HG02798 (cell line): Measurements from ENCODE around the gene ZNF286A.
"Not testable (repeated sequence)": the region's sequence is repeated elsewhere in the genome, so short reads cannot be mapped to it uniquely, and the experiment has no call there.

ENCODE experiments used
- ATAC-seq: cut with Tn5 transposase; IDR thresholded peaks from one replicate; pipeline ENCODE4 v1.9.1; 2021; ENCODE audit warnings: mild to moderate bottlenecking; ENCODE audit not compliant: unreplicated experiment, poor library complexity

Gene ZNF286A

DNA sequence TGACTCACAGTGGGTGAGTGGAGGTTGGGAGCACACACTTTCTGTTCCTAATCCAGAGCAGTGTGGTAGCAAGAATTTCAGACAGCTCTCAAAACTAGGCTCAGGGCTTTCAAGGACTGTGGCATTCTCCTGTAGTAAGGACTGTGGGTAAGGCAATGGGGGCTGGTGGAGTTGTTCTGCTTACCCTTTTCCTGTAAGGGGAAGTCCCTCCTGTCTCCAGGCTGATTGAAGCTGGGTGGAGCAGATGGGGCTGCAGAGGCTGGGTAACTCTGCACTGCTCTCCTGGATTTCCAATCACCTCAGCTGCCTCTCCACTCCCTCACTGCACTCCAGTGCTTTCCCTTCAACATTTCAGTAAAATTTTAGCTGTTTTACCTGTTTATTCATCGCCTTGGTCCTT, 12.1 kb upstream of the ZNF286A start:
- not testable (repeated sequence) for ATAC-seq

DNA sequence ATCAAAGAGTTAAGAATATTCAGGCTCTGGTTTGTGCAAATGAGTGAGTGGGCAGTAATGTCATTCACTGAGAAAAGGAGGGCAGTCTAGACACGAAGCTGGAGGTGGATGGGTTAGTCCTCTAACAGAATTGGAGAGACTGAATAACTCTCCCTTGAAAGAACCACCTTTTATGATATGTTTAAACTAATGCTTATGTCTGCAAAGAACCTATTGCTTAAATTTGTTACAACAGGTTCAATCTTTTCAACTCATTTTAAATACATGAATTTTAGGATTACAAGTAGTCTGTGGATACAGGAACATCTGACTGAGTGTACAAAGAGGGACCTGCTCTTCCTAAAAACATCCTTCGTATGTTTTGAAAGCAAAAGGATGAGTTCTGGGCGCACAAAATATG, 585 bp upstream of the ZNF286A start:
- ATAC-seq = not testable (repeated sequence)

DNA sequence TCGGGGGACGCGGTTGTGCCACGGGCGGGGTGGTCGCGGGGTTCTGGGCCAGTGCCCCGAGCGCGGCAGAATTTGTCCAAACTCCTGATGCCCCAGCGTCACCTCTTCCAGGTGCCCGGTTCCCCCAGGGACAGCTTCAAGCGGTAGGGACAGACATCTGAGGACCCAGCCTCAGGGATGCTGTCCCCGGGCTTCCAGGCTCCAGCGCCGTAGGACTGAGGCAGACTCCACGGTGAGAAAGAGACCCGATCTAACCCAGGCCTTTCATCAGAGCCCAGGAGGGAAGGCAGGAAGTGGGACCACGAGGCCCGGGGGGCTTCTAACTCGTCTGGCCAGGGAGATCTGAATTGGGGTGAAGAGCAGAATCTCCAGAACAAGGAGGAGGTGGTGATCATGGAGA, 385 bp downstream of the ZNF286A start:
- not testable (repeated sequence) for ATAC-seq

DNA sequence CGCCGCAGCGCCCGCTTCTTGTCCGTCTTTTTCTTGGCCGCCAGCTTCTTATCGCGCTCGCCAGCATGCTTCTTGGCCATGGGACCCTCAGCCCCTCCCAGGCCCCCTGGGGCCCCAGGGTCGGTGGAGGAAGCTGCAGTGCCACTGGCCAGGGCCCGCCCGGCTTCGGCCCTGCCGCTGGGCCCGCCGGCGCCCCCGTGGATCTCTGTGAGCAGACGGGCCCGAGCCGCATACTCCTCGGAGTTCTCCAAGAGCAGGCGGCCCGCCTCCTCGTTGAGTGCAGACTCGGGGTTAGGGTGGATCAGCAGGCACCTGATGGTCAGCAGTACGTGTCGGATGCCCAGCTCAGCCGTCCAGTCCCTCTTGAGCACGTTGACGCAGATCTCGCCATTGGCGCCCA, 4.7 kb downstream of the ZNF286A start:
- not testable (repeated sequence) for ATAC-seq

DNA sequence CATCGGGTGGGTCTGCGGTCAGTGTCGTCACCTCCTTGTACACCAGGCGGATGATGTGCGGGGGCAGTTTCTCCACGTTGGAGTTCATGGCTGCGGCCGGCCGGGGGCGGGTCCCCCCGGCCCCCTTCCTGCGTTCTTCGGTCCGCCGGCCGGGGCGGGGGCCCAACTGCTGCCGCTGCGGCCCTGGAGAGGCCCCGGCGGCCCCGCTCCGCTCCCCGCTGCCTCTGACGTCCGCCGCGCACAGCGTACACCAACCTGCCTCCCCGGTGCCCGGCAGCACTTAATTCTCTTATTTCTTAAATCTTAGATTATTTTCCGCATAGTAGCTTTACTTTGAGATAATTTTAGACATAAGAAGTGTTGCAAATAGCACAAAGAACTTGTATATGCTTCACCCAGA, 5.3 kb downstream of the ZNF286A start:
- ATAC-seq = not testable (repeated sequence)

DNA sequence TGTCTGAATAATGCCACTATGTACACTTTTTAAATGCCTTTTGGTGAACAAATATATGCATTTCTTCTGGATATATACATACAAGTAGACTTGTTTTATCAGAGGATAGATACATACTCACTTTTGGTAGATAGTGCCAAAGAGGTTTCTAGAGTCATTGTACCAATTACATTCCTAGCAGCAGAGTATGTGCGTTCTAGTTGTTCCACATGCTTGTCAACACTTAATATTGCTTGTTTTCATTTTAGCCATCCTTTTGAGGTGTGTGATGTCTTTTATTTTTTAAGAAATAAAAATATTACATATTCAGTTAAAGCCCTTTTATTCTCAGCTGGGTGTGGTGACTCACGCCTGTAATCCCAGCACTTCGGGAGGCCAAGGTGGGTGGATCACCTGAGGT, 9.3 kb downstream of the ZNF286A start:
- ATAC-seq = not testable (repeated sequence)

DNA sequence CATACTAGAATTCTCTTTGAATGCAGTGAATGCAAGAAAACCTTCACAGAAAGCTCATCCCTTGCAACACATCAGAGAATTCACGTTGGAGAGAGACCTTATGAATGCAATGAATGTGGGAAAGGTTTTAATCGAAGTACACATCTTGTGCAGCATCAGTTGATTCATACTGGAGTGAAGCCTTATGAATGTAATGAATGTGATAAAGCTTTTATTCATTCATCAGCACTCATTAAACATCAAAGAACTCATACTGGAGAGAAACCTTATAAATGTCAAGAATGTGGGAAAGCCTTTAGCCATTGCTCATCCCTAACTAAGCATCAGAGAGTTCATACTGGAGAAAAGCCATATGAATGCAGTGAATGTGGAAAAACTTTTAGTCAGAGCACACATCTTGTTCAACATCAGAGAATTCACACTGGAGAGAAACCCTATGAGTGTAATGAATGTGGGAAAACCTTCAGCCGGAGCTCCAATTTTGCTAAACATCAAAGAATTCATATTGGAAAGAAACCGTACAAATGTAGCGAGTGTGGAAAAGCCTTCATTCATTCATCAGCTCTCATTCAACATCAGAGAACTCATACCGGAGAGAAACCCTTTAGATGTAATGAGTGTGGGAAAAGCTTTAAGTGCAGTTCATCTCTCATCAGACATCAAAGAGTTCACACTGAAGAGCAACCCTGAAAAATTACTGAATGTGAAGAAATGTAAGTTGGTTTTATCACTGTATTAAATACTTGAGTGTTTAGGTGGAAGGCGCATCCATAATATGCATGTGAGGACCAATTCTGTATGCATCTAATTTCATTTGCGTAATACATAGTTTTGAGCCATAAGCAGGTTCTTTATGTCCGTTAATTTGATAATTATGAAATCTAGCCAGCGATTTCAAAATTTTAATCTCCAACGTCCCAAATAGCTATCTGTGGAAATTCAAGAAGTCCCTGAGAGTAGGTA, 17.3 kb downstream of the ZNF286A start:
- not testable (repeated sequence) for ATAC-seq

DNA sequence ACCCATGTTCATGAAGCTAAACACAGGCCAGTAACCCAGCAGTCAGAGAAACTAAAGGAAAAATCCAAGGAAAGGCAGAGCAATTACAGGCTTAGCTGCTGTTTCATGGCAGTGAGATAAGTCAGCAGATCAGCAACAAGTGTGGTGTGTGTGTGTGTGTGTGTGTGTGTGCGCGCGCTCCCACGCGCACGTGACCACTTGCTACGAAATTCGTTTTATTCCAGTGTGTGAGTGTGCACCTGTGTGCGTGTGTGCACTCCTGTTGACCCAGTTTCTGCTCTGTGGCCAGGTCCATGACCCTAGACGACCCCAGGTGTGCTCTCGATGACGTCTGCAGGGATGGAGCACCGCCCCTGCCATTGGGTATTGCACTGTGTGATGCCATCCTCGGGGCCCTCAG, 31.0 kb downstream of the ZNF286A start:
- ATAC-seq = not testable (repeated sequence)

DNA sequence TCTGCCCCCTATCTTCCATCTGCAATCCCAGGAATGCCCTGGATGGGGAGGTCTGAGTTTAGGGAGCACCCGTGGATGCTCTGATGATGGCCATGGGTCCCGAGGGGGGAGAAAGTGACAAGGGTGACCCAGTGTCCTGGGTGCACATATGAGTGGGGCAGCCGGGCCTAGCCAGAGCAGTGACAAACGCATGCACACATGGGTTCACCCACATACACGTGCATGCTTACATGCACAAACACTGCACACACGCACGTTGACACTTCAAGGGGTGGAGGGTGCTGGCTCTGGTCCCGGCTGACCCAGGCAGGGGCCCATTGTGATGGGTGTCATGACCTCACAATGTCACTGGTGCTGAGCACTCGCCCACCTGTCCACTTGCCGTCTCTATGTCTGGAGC, 32.3 kb downstream of the ZNF286A start, which contains the start of gene TBC1D26:
TSS of gene TBC1D26 (plus strand) at position 384 of the 400 bp plus-strand sequence. CDS start 3,066 bp downstream, outside the sequence.
- ATAC-seq = not testable (repeated sequence)

DNA sequence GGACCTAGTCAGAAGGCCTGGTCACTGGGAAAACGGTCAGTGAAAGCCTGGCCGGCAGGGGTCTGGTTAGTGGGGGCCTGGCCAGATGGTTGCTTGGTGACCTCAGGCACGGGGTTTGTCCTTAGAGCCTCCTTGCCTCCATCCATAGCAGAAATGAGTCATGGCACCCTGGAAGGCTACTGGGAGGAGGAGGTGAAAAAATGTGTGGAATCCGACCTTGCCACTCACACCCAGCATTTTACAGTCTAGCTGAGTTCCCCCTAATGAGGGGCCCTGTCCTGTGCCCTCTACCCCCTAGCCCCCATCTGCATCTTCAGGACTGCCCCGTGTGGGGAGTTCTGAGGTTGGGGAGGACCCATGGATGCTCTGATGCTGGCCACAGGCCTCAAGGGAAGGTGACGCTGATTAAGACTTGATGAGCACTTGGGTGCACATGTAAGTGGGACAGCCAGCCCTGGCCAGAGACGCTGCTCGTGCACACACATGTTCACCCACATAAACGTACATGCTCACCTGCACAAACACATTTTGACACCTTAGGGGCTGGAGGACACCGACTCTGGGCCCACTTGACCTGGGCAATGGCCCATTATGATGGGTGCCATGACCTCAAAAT, 33.7 kb downstream of the ZNF286A start:
- ATAC-seq = not testable (repeated sequence)

DNA sequence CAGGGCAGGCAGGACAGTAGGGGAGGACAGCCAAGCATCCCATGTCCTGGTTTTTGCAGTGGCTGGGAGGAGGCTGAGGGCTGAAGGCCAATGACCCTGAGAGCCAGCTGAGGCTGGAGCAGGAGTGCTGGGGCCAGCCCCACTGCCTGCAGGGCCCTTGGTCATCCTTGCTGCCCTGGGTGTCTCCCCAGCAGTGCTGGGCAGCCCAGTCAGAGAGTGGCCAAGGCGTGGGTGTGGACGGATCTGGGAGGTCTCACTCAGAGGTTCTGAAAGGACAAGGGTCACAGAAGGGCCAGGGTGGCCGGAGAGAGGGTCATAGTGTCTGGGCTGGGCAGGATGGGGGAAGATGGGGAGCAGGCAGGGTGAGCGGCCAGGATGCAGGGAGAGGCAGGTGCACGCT, 37.0 kb downstream of the ZNF286A start:
- ATAC-seq = not testable (repeated sequence)

DNA sequence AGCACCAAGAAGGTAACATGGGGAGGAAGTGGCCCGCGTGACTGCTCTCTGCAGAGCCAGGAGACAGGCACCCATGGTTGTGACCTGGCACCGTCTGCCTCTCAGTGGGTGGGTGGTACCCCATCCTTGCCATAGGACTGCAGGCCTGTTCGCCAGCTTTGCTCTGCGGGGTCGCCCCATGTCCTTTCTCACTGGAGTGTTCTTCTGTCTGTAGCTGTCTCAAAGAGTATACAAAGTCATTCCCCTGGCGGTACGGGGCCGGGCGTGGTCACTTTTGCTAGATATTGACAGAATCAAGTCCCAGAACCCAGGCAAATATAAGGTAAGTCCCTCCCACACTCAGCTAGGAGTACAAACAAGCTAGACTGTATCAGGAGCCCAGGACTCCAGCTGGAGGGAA, 38.5 kb downstream of the ZNF286A start:
- ATAC-seq = no peak

DNA sequence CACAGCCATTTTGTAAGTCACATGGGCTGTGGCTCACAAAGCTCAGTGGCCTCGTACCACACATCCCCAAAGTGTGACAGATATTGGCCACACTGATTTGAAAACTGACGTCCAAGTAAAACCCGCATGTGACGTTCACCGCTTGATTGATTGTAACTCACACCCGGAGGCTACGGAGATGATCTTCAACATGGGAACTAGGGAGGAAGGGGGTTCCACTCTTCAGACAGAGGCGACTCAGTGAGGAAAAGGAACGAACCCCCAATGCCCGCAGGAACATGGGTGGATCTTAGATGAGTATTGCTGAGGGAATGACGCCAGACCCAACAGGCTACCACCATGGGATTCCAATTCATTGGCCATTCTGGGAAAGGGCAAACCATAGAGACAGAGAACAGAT, 39.7 kb downstream of the ZNF286A start:
- ATAC-seq = not testable (repeated sequence)

DNA sequence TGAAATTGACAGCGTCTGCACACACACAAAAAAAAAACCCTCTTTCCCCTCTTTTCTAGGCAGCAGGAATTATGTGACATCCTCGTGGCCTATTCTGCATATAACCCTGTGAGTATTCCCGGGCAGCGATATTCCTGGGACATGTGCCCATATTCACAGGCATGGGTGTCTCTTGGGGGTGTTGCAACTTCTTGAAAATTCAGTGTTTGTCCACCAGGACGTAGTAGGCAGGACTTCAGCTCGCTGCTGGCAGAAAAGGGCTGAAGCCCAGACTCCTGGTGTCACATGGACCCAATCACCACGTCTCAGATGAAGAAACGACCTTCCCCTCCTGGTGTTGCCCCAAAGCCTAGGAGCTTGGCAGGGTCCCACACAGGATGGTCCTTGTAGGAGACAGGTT, 40.5 kb downstream of the ZNF286A start:
- ATAC-seq = not testable (repeated sequence)

DNA sequence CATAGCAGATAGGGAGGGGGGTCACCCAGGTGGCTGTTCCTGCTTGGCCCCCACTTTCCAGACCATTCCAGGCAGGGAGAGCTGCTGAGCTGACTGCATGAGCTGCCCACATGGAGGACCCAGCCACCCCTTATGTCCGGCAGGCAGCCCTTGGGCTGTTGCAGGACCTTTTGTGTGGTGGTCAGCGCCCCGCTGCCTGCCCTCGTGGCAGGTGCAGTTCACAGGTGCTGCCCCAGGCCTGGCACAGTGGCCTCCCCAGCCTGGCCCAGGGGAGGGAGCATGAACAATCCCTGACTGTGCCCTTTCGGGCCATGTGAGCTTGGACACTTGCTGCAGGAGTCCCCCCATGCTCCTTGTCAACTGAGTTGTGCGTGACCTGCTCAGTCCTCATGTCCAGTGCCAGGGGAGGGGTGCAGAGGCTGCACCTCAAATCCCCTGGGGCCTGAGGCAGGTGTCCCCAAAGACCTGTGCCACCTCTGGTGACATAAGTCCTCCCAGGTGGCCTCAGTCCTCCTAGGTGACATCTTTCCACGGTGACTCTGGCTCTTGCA, 41.1 kb downstream of the ZNF286A start:
- ATAC-seq = no peak

DNA sequence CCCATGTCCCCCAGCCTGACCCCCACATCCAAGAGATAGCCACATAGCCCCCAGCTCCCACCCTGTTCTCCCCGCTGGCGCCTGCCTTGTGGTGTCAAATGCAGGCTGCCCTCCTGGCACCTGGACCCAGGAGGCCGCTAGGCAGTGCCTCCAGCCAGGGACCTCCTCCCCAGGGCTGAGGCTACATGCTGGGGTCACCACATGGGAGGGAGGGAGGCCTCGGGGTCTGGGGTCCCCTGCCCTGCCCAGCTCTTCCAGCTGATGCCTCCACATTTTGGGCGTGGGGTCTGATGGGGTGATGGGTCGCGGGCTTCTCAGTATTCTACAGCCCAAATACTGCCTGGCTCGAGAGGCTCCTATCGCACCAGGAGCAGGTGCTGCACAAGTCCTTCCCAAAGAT, 42.1 kb downstream of the ZNF286A start:
- no peak for ATAC-seq

DNA sequence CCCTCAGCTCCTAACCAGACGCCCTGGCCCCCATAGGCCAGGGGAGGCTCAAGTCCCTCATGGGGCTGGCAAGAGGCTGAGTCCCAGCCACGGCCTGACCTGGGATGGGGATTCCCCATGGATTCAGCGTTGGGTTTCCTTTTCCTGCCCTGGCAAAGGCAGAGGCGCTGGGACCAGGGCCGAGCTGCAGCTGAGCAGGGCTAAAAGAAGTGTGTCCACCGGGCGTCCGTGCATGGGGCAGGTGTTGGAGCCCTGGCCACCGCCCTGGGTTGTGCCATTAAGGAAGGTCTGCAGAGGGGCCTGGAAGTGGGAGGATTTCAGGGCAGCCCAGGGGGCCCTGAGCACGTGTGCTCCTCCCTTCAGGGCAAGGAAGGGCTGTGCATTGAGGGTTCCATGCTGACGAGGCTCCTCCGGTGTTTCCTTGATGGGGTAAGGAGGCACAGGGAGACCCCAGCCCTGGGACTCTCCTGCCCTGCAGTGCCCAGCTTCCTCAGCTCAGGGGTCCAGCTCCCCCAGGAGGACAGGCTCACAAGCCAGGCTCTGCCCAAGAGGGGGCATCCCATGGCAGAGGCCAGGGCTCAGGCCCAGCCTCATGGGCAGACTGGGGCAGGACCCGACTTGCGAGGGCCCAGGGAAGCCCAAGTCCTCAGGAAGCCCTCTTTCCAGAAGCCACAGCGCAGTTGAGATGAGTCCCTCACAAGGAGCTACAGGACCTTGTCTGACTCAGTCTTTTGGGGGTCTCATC, 42.7 kb downstream of the ZNF286A start:
- no peak for ATAC-seq

DNA sequence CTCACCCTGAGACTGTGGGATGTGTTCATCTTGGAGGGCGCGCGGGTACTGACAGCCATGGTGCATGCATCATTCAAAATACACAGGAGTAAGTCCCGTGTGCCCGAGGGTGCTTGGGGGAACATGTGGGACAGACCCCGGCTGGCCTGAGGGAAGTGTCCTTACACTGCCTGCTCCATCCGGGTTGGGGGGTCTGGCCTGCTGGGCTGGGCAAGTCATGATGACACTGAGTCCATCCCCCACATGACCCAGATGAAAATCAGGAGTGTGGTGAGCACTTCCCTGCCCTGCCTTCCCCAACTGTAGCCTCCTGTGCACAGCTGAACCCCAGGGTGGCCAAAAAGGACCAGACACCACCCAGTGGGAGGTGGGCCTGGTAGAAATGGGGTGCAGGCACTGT, 43.4 kb downstream of the ZNF286A start:
- no peak for ATAC-seq

DNA sequence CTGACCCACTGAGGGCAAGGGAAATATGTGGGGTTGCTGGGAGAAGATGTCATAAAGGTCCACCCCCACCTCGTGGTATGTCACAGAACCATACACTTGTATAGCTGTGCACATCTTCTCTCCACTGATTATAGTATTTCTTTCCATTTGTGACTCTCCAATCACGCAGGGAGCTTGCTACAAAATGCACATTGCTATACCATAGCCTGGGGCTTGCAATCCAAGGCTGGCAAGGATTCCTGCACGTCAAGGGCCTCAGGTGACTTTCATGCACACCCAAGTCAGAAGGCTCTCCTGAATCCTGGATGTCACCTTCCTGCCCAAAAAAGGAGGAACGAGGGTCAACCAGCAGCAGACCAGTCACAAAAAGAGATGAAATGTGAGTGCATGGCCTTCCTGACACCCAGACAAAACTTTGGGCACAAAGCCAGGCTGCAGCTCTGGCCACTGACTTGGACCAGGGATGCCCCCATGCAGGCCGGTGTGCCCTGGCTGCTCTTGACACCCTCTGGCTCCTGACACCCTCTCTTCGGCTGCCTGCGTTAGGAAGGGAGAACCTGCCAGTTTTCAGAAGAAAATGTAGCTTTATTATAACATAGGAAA, 44.6 kb downstream of the ZNF286A start:
- no peak for ATAC-seq

DNA sequence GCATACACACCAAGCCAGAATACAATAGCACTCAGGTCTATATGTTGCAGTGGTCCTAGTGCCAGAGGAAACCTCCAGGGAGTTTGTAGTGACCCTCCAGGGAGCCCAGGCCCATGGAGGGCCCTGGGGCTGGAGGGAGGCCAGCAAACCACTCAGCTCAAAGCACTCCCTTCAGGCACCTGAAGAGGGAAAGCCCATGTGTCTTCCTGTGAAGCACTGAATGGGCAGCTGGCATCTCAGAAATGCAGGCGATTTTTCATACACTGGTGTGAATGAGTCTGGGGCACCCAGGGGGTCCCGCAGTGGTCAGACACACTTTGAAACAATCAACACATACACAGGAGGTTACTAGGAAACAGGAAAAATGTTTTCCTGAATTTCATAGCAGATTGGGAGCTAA, 45.3 kb downstream of the ZNF286A start:
- no peak for ATAC-seq
